HG03025 (cell line): ENCODE data around the gene ACOX3.
"Not testable (repeated sequence)": the region's sequence is repeated elsewhere in the genome, so short reads cannot be mapped to it uniquely, and the experiment has no call there.

ENCODE experiments used
- ATAC-seq: cut with Tn5 transposase; IDR thresholded peaks from one replicate; pipeline ENCODE4 v1.9.1; 2021; ENCODE audit warnings: mild to moderate bottlenecking, moderate library complexity; ENCODE audit not compliant: unreplicated experiment, low FRiP score

The ACOX3 gene

GRCh38 chr4:8359193-8359592 is 81.3 kb downstream of the ACOX3 start:
- ATAC-seq, result no peak

GRCh38 chr4:8356856-8357255 is 83.7 kb downstream of the ACOX3 start:
- no peak for ATAC-seq

- ATAC-seq, result no peak
Measured at GRCh38 chr4:8355864-8356565, 84.5 kb downstream of the ACOX3 start.

- ATAC-seq, result no peak
Measured at GRCh38 chr4:8355306-8355705, 85.2 kb downstream of the ACOX3 start.

GRCh38 chr4:8353912-8354453 is 86.5 kb downstream of the ACOX3 start:
- no peak for ATAC-seq

- no peak for ATAC-seq
Measured at GRCh38 chr4:8353158-8353669, 87.3 kb downstream of the ACOX3 start.

GRCh38 chr4:8352368-8353157 is 88.0 kb downstream of the ACOX3 start:
- no peak for ATAC-seq

GRCh38 chr4:8351931-8352367 is 88.6 kb downstream of the ACOX3 start:
- ATAC-seq, result no peak

- ATAC-seq, result no peak
Measured at GRCh38 chr4:8350841-8351461, 89.6 kb downstream of the ACOX3 start.

- no peak for ATAC-seq
Measured at GRCh38 chr4:8350352-8350751, 90.2 kb downstream of the ACOX3 start.

- ATAC-seq, result no peak
Measured at GRCh38 chr4:8349664-8350236, 90.8 kb downstream of the ACOX3 start.

GRCh38 chr4:8349236-8349635 is 91.3 kb downstream of the ACOX3 start:
- ATAC-seq, result not testable (repeated sequence)

GRCh38 chr4:8348071-8348470 is 92.5 kb downstream of the ACOX3 start:
- ATAC-seq, result no peak

GRCh38 chr4:8347660-8348059 is 92.9 kb downstream of the ACOX3 start:
- ATAC-seq, result no peak

GRCh38 chr4:8346838-8347605 is 93.5 kb downstream of the ACOX3 start:
- no peak for ATAC-seq

GRCh38 chr4:8345946-8346814 is 94.3 kb downstream of the ACOX3 start:
- ATAC-seq, result no peak

GRCh38 chr4:8345053-8345945 is 95.2 kb downstream of the ACOX3 start:
- ATAC-seq, result no peak

- no peak for ATAC-seq
Measured at GRCh38 chr4:8344377-8344776, 96.1 kb downstream of the ACOX3 start.
